Osteoblast (primary cell): Measurements from ENCODE around the gene HHATL. TPM values are rescaled to one million over a fixed set of nuclear protein-coding genes. Genes with fewer than 3 reads are reported as not detected.

Experiments used
- DNase-seq: peaks from one replicate; pipeline ENCODE4 v3.0.0; 2011; ENCODE audit warnings: low spot score, mixed read lengths; ENCODE audit not compliant: insufficient read length; ENCODE audit errors: missing footprints
- H2AFZ ChIP-seq: 2 replicates; pipeline ENCODE4 v1.6.0; 2011; ENCODE audit warnings: mild to moderate bottlenecking, low read length
- H3K27ac ChIP-seq: 2 replicates; pipeline ENCODE4 v1.5.1; 2011; ENCODE audit warnings: mild to moderate bottlenecking, low read depth, low read length, moderate library complexity
- H3K27me3 ChIP-seq: 2 replicates; pipeline ENCODE4 v1.6.0; 2012; ENCODE audit warnings: mild to moderate bottlenecking, control low read depth, inconsistent platforms, low read length, moderate library complexity; ENCODE audit not compliant: insufficient read depth
- H3K36me3 ChIP-seq: 2 replicates; pipeline ENCODE4 v1.5.1; 2011; ENCODE audit warnings: mild to moderate bottlenecking, low read length, control low read depth, moderate library complexity; ENCODE audit not compliant: insufficient read depth
- H3K4me1 ChIP-seq: 2 replicates; pipeline ENCODE4 v1.5.1; 2011; ENCODE audit warnings: mild to moderate bottlenecking, low read length, control low read depth, moderate library complexity; ENCODE audit not compliant: insufficient read depth
- H3K4me2 ChIP-seq: 2 replicates; pipeline ENCODE4 v1.6.0; 2011; ENCODE audit warnings: mild to moderate bottlenecking, low read length; ENCODE audit not compliant: insufficient read depth
- H3K4me3 ChIP-seq: fragments of 200-600 bp; sonication (generic); 3 replicates; pipeline ENCODE4 v1.5.1; 2012; ENCODE audit warnings: mild to moderate bottlenecking, low read length, inconsistent platforms; ENCODE audit not compliant: insufficient read depth
- H3K79me2 ChIP-seq: 2 replicates; pipeline ENCODE4 v1.6.0; 2012; ENCODE audit warnings: mild to moderate bottlenecking, low read length, control low read depth, inconsistent platforms; ENCODE audit not compliant: insufficient read depth
- H3K9me3 ChIP-seq: 2 replicates; pipeline ENCODE4 v1.5.1; 2011; ENCODE audit warnings: low read depth, low read length, control low read depth
- H4K20me1 ChIP-seq: 2 replicates; pipeline ENCODE4 v1.6.0; 2012; ENCODE audit warnings: mild to moderate bottlenecking, low read length, control low read depth; ENCODE audit not compliant: insufficient read depth
- CTCF ChIP-seq: IDR thresholded peaks from 2 replicates; pipeline ENCODE4 v1.5.1; 2011; ENCODE audit warnings: mild to moderate bottlenecking, low read depth, low read length, moderate library complexity; ENCODE audit errors: extremely low read depth
- total RNA-seq: library from RNA; depleted of rRNA; stranded (reverse); fragments of >200 nt; gene quantifications from 2 replicates; pipeline ENCODE4 v1.2.3, GENCODE V29; 2012

HHATL gene
- total RNA-seq, 1 donor: not detected

- Histone ChIP-seq H3K4me2 (no peak overlapping the region), H3K4me3 (no peak overlapping the region), H3K9me3 (peaks cover 2% of the 10 kb centered on the region), H3K27ac (no peak overlapping the region), H3K79me2 (no peaks in the 10 kb centered on the region), H2AFZ (no peak overlapping the region), H3K27me3 (no peaks in the 10 kb centered on the region), H3K4me1 (peaks cover 12% of the 10 kb centered on the region), H3K36me3 (no peaks in the 10 kb centered on the region), H4K20me1 (peaks cover 2% of the 10 kb centered on the region)
- no peak for TF ChIP-seq CTCF
- no peak for DNase-seq
Observed at GRCh38 chr3:42675909-42676308, 26.7 kb downstream of the HHATL start.

GRCh38 chr3:42674146-42674545, 28.5 kb downstream of the HHATL start:
- Histone ChIP-seq H4K20me1 (no peaks in the 10 kb centered on the region), H2AFZ (no peak overlapping the region), H3K4me1 (no peaks in the 10 kb centered on the region), H3K27me3 (no peaks in the 10 kb centered on the region), H3K9me3 (peaks cover 2% of the 10 kb centered on the region), H3K36me3 (no peaks in the 10 kb centered on the region), H3K79me2 (no peaks in the 10 kb centered on the region), H3K4me3 (no peak overlapping the region), H3K4me2 (no peak overlapping the region), H3K27ac (no peak overlapping the region)
- no peak for TF ChIP-seq CTCF
- DNase-seq: no peak

DNA sequence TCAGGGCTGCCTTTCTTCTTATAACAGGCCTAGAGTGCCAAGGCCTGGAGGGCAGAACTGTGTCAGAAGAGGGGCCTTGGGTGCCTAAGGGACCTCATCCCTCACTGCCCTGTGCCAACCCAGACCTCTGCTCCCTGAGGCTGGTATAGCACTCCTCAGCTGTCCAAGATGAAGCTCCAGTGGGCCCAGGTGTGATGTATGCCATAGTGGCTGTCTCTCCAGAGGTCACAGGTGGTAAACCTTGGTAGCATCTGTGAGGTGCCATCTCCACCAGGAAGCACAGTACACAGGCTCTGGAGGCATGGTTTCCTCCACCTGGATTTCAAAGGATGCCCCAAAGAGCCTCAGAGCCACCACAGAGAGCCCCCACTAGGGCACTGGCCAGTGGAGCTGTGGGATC, 29.5 kb downstream of the HHATL start:
- Histone ChIP-seq H3K27ac (no peak overlapping the region), H3K4me1 (no peaks in the 10 kb centered on the region)
- DNase-seq: no peak

GRCh38 chr3:42672515-42672914, 30.1 kb downstream of the HHATL start:
- no peaks in the 10 kb centered on the region for H4K20me1 ChIP-seq
- DNase-seq: no peak
- no peak for TF ChIP-seq CTCF

More for the DNA sequence above, 29.5 kb downstream of the HHATL start:
- Histone ChIP-seq H2AFZ (no peak overlapping the region), H3K36me3 (no peaks in the 10 kb centered on the region), H3K9me3 (peaks cover 2% of the 10 kb centered on the region), H4K20me1 (no peaks in the 10 kb centered on the region), H3K4me3 (no peak overlapping the region), H3K4me2 (no peak overlapping the region), H3K27me3 (no peaks in the 10 kb centered on the region), H3K79me2 (no peaks in the 10 kb centered on the region)
- no peak for TF ChIP-seq CTCF

More at GRCh38 chr3:42672515-42672914, 30.1 kb downstream of the HHATL start:
- no peaks in the 10 kb centered on the region for H3K4me1 ChIP-seq
- no peaks in the 10 kb centered on the region for H3K79me2 ChIP-seq
- no peak overlapping the region for H3K27ac ChIP-seq
- no peak overlapping the region for H3K4me2 ChIP-seq
- H3K4me3 ChIP-seq: no peak overlapping the region
- no peaks in the 10 kb centered on the region for H3K27me3 ChIP-seq
- H3K9me3 ChIP-seq: peaks cover 2% of the 10 kb centered on the region
- no peak overlapping the region for H2AFZ ChIP-seq
- H3K36me3 ChIP-seq: no peaks in the 10 kb centered on the region
